Suprapubic skin (tissue), 4 donors: ENCODE results near the gene PRR23E. TPM values are rescaled to one million over a fixed set of nuclear protein-coding genes. Genes with fewer than 3 reads are reported as not detected.

Experiments
- DNase-seq, 2 donors: peaks; one replicate each; pipeline ENCODE4 v3.0.0-alpha.2; 2019; ENCODE audit warnings: low spot score in 2 of 2
- H3K27ac ChIP-seq: fragments of 200-600 bp; sonication (generic); one replicate; pipeline ENCODE4 v1.5.1; 2019
- H3K27me3 ChIP-seq: fragments of 200-600 bp; sonication (generic); one replicate; pipeline ENCODE4 v1.5.1; 2019
- H3K36me3 ChIP-seq: fragments of 200-600 bp; sonication (generic); one replicate; pipeline ENCODE4 v1.5.1; 2019
- H3K4me1 ChIP-seq: fragments of 200-600 bp; sonication (generic); one replicate; pipeline ENCODE4 v1.5.1; 2019
- H3K4me3 ChIP-seq: fragments of 200-600 bp; sonication (generic); one replicate; pipeline ENCODE4 v1.5.1; 2019; ENCODE audit warnings: mild to moderate bottlenecking
- H3K9me3 ChIP-seq: fragments of 200-600 bp; sonication (generic); one replicate; pipeline ENCODE4 v1.5.1; 2019
- CTCF ChIP-seq, 2 donors: fragments of 200-600 bp in 1 of 2; fragments of 450-650 bp in 1 of 2; sonication (generic) in 1 of 2; IDR thresholded peaks; one replicate each; pipeline ENCODE4 v1.5.1; 2016 to 2019; ENCODE audit warnings: antibody characterized with exemption in 2 of 2, mild to moderate bottlenecking in 1 of 2, moderate library complexity in 1 of 2
- EP300 ChIP-seq: sonication (generic); formaldehyde crosslinking; IDR thresholded peaks from one replicate; pipeline ENCODE4 v1.6.1; 2017; ENCODE audit warnings: antibody characterized with exemption
- POLR2A ChIP-seq, 2 donors: fragments of 450-650 bp; IDR thresholded peaks; one replicate each; pipeline ENCODE4 v1.6.1; 2017; ENCODE audit warnings: antibody characterized with exemption in 2 of 2, mild to moderate bottlenecking in 2 of 2, moderate library complexity in 2 of 2
- POLR2AphosphoS5 ChIP-seq, 3 donors: sonication (generic); formaldehyde crosslinking; IDR thresholded peaks; one replicate each; pipeline ENCODE4 v1.6.1; 2017; ENCODE audit warnings: antibody characterized with exemption in 3 of 3
- WGBS: methylation state at CpG from one replicate; pipeline ENCODE4 v1.1.5; 2018; 5-methylcytosine and 5-hydroxymethylcytosine counted together
- total RNA-seq, 4 donors: library from RNA; depleted of rRNA; stranded (reverse); fragments of >200 nt; gene quantifications; one replicate each; pipeline ENCODE4 v1.1.0, GENCODE V29; 2016

PRR23E gene
- total RNA-seq, 4 donors from 2014 or later: not detected

- WGBS: 85% methylated on average over 6 of the region's 6 CpGs
- peaks cover 4% of the 10 kb centered on the region for H3K27me3 ChIP-seq
- no peaks in the 10 kb centered on the region for H3K36me3 ChIP-seq
- no peaks in the 10 kb centered on the region for H3K9me3 ChIP-seq
- no peaks in the 10 kb centered on the region for H3K4me1 ChIP-seq
- H3K27ac ChIP-seq: no peak overlapping the region
- peak; percentile 19 to 69 for DNase-seq
- TF ChIP-seq POLR2AphosphoS5 (IDR thresholded peaks at IDR 0.05) (no peak), CTCF (IDR thresholded peaks at IDR 0.05) (no peak)
- H3K4me3 ChIP-seq: no peak overlapping the region
Observed at GRCh38 chr3:127149621-127150310, 43.2 kb upstream of the PRR23E start.

GRCh38 chr3:127150513-127151250 lies 42.2 kb upstream of the PRR23E start:
- H3K27ac ChIP-seq: no peak overlapping the region
- H3K27me3 ChIP-seq: peaks cover 4% of the 10 kb centered on the region
- no peaks in the 10 kb centered on the region for H3K9me3 ChIP-seq
- no peaks in the 10 kb centered on the region for H3K36me3 ChIP-seq
- no peaks in the 10 kb centered on the region for H3K4me1 ChIP-seq
- 82% methylated on average over 15 of the region's 15 CpGs for WGBS
- H3K4me3 ChIP-seq: no peak overlapping the region
- peak; percentile 42 to 65 for DNase-seq
- no peak for TF ChIP-seq POLR2AphosphoS5 (IDR thresholded peaks at IDR 0.05)

GRCh38 chr3:127151251-127151564 lies 41.7 kb upstream of the PRR23E start:
- Histone ChIP-seq H3K9me3 (no peaks in the 10 kb centered on the region), H3K27me3 (peaks cover 4% of the 10 kb centered on the region), H3K4me1 (no peaks in the 10 kb centered on the region), H3K4me3 (no peak overlapping the region), H3K27ac (no peak overlapping the region), H3K36me3 (no peaks in the 10 kb centered on the region)
- WGBS: 96% methylated on average over 9 of the region's 9 CpGs
- TF ChIP-seq CTCF (IDR thresholded peaks at IDR 0.05) (no peak), POLR2A (IDR thresholded peaks at IDR 0.05) (no peak), POLR2AphosphoS5 (IDR thresholded peaks at IDR 0.05) (no peak), EP300 (no peak)
- no peak for DNase-seq

GRCh38 chr3:127151992-127152650 lies 40.8 kb upstream of the PRR23E start:
- DNase-seq: peak; percentile 12 to 24
- H3K36me3 ChIP-seq: no peaks in the 10 kb centered on the region
- H3K4me3 ChIP-seq: no peak overlapping the region
- peaks cover 5% of the 10 kb centered on the region for H3K27me3 ChIP-seq
- no peaks in the 10 kb centered on the region for H3K9me3 ChIP-seq
- 83% methylated on average over 2 of the region's 2 CpGs for WGBS
- no peak overlapping the region for H3K27ac ChIP-seq
- TF ChIP-seq POLR2A (IDR thresholded peaks at IDR 0.05): no peak
- TF ChIP-seq POLR2AphosphoS5 (IDR thresholded peaks at IDR 0.05): no peak
- H3K4me1 ChIP-seq: no peaks in the 10 kb centered on the region

GRCh38 chr3:127152684-127153505 lies 40.0 kb upstream of the PRR23E start:
- H3K9me3 ChIP-seq: no peaks in the 10 kb centered on the region
- H3K4me1 ChIP-seq: no peaks in the 10 kb centered on the region
- no peak overlapping the region for H3K27ac ChIP-seq
- TF ChIP-seq POLR2AphosphoS5 (IDR thresholded peaks at IDR 0.05) (no peak), POLR2A (IDR thresholded peaks at IDR 0.05) (no peak), CTCF (IDR thresholded peaks at IDR 0.05) (no peak), EP300 (no peak)
- H3K27me3 ChIP-seq: peaks cover 13% of the 10 kb centered on the region
- H3K4me3 ChIP-seq: no peak overlapping the region
- no peaks in the 10 kb centered on the region for H3K36me3 ChIP-seq
- 94% methylated on average over 3 of the region's 10 CpGs for WGBS
- DNase-seq: peak; percentile 31 to 62

GRCh38 chr3:127153506-127153815 lies 39.5 kb upstream of the PRR23E start:
- H3K27ac ChIP-seq: no peak overlapping the region
- H3K27me3 ChIP-seq: peaks cover 19% of the 10 kb centered on the region
- H3K36me3 ChIP-seq: no peaks in the 10 kb centered on the region
- peak; percentile 49 to 65 for DNase-seq
- H3K9me3 ChIP-seq: no peaks in the 10 kb centered on the region
- TF ChIP-seq POLR2AphosphoS5 (IDR thresholded peaks at IDR 0.05) (no peak), POLR2A (IDR thresholded peaks at IDR 0.05) (no peak), CTCF (IDR thresholded peaks at IDR 0.05) (no peak), EP300 (no peak)
- WGBS: 89% methylated on average over 5 of the region's 5 CpGs
- no peak overlapping the region for H3K4me3 ChIP-seq
- no peaks in the 10 kb centered on the region for H3K4me1 ChIP-seq
